ENCODE results near the gene GALNT6. TPM values are rescaled to one million over a fixed set of nuclear protein-coding genes. Genes with fewer than 3 reads are reported as not detected.

The GALNT6 gene
- total RNA-seq, 1 experiment from 2014 or later, result 101 TPM

GRCh38 chr12:51326698-51327439 lies 64.3 kb downstream of the GALNT6 start:
- H3K4me2 ChIP-seq (ENCODE audit: low read length), result no peak overlapping the region
- TF ChIP-seq EZH2phosphoT487 (IDR thresholded peaks at IDR 0.05; ENCODE audit: borderline replicate concordance, low read length), result no peak
- no peak for TF ChIP-seq EZH2 (IDR thresholded peaks at IDR 0.05; ENCODE audit: low read length, unreplicated experiment)
- TF ChIP-seq CTCF (conservative IDR thresholded peaks at IDR 0.05; ENCODE audit: low read depth, low read length), result no peak
- peak; percentile 58; the same call in 1 of the 2 replicates for ATAC-seq
- BruUV-seq (replicated peaks), result no TSS peak
- peak overlapping the region; percentile 47 for H2AFZ ChIP-seq (ENCODE audit: low read length)
- CTCF ChIA-PET, result no interaction called here
- H3K9me2 ChIP-seq (replicated peaks; ENCODE audit: low read length), result no peaks in the 10 kb centered on the region
- POLR2A ChIA-PET (ENCODE audit: unreplicated experiment), result no interaction called here
- no peaks in the 10 kb centered on the region for H3F3A ChIP-seq (ENCODE audit: low read length, unreplicated experiment)
- H3K36me3 ChIP-seq (ENCODE audit: low read depth, low read length), result no peaks in the 10 kb centered on the region
- no peaks in the 10 kb centered on the region for H3K9me3 ChIP-seq (ENCODE audit: low read length)
- intact Hi-C loops (cut with micrococcal nuclease), result loop anchor here (5.0 kb wide), 1 partner anchor 230 kb away; no protein-coding TSS in a partner anchor
- H3K4me1 ChIP-seq (ENCODE audit: insufficient read depth, low read length), result peaks cover 8% of the 10 kb centered on the region; the same call in 1 of the 2 replicates
- H3K27ac ChIP-seq (ENCODE audit: low read length), result no peak overlapping the region
- no peak overlapping the region for H3K4me3 ChIP-seq (ENCODE audit: low read length)
- no peaks in the 10 kb centered on the region for H3K79me2 ChIP-seq (ENCODE audit: low read length)
- DNase-seq, result peak; percentile 36
- no peak overlapping the region for H3K9ac ChIP-seq (ENCODE audit: low read length)
- no peaks in the 10 kb centered on the region for H3K27me3 ChIP-seq (ENCODE audit: low read length)
- H4K20me1 ChIP-seq (ENCODE audit: low read length), result no peaks in the 10 kb centered on the region

- no peak overlapping the region for H3K4me2 ChIP-seq (ENCODE audit: low read length)
- DNase-seq, result no peak
- H3K27ac ChIP-seq (ENCODE audit: low read length), result no peak overlapping the region
- H3K79me2 ChIP-seq (ENCODE audit: low read length), result no peaks in the 10 kb centered on the region
- no peak for ATAC-seq
- intact Hi-C loops (cut with micrococcal nuclease), result loop anchor here (5.0 kb wide), 1 partner anchor 228 kb away; no protein-coding TSS in a partner anchor
- TF ChIP-seq EZH2 (IDR thresholded peaks at IDR 0.05; ENCODE audit: low read length, unreplicated experiment), result no peak
- no peak for TF ChIP-seq EZH2phosphoT487 (IDR thresholded peaks at IDR 0.05; ENCODE audit: borderline replicate concordance, low read length)
- TF ChIP-seq CTCF (conservative IDR thresholded peaks at IDR 0.05; ENCODE audit: low read depth, low read length), result no peak
- H3K9ac ChIP-seq (ENCODE audit: low read length), result no peak overlapping the region
- H4K20me1 ChIP-seq (ENCODE audit: low read length), result no peaks in the 10 kb centered on the region
- H3K4me3 ChIP-seq (ENCODE audit: low read length), result no peak overlapping the region
- H3K9me2 ChIP-seq (replicated peaks; ENCODE audit: low read length), result no peaks in the 10 kb centered on the region
- H2AFZ ChIP-seq (ENCODE audit: low read length), result no peak overlapping the region
- ChIA-PET POLR2A (ENCODE audit: unreplicated experiment) (no interaction called here), CTCF (no interaction called here)
- H3K9me3 ChIP-seq (ENCODE audit: low read length), result no peaks in the 10 kb centered on the region
- no peaks in the 10 kb centered on the region for H3K36me3 ChIP-seq (ENCODE audit: low read depth, low read length)
- H3F3A ChIP-seq (ENCODE audit: low read length, unreplicated experiment), result no peaks in the 10 kb centered on the region
- H3K27me3 ChIP-seq (ENCODE audit: low read length), result no peaks in the 10 kb centered on the region
- H3K4me1 ChIP-seq (ENCODE audit: insufficient read depth, low read length), result peaks cover 8% of the 10 kb centered on the region; the same call in 1 of the 2 replicates
- BruUV-seq (replicated peaks), result no TSS peak
Observed at GRCh38 chr12:51324953-51325352, 66.3 kb downstream of the GALNT6 start.

Data from PC-3 (cell line).